Stimulated activated effector memory CD8-positive, alpha-beta T cell treated with anti-CD3 and anti-CD28 coated beads, Interleukin-12 subunit alpha, Interleukin-12 subunit beta, amount 100 ng/mL, for 72 hours (primary cell): Measurements from ENCODE around the gene TMEM62.
A peak's percentile ranks its signal among the peaks of the same experiment; 100 is the strongest.
"Not testable (repeated sequence)": the region's sequence is repeated elsewhere in the genome, so short reads cannot be mapped to it uniquely, and the experiment has no call there.

Experiments
- ATAC-seq: fragments of 150-1000 bp; cut with Tn5 transposase; 2 replicates; pipeline ENCODE4 v1.10.0; 2021
- DNase-seq, 2 donors: peaks; one replicate each; pipeline ENCODE4 v3.0.0; 2021 to 2022; ENCODE audit warnings: low spot score in 2 of 2
- H3K27ac Mint-ChIP-seq: one replicate; pipeline ENCODE4 v1.8.0; 2022; ENCODE audit warnings: mild to moderate bottlenecking, mixed read lengths
- H3K36me3 Mint-ChIP-seq: one replicate; pipeline ENCODE4 v1.8.0; 2022; ENCODE audit warnings: mild to moderate bottlenecking, mixed read lengths
- H3K4me1 Mint-ChIP-seq: one replicate; pipeline ENCODE4 v1.8.0; 2022; ENCODE audit warnings: mixed read lengths
- H3K4me3 Mint-ChIP-seq: one replicate; pipeline ENCODE4 v1.8.0; 2022; ENCODE audit warnings: mild to moderate bottlenecking, mixed read lengths
- H3K9me3 Mint-ChIP-seq: one replicate; pipeline ENCODE4 v1.8.0; 2022; ENCODE audit warnings: mixed read lengths

TMEM62 gene

DNA sequence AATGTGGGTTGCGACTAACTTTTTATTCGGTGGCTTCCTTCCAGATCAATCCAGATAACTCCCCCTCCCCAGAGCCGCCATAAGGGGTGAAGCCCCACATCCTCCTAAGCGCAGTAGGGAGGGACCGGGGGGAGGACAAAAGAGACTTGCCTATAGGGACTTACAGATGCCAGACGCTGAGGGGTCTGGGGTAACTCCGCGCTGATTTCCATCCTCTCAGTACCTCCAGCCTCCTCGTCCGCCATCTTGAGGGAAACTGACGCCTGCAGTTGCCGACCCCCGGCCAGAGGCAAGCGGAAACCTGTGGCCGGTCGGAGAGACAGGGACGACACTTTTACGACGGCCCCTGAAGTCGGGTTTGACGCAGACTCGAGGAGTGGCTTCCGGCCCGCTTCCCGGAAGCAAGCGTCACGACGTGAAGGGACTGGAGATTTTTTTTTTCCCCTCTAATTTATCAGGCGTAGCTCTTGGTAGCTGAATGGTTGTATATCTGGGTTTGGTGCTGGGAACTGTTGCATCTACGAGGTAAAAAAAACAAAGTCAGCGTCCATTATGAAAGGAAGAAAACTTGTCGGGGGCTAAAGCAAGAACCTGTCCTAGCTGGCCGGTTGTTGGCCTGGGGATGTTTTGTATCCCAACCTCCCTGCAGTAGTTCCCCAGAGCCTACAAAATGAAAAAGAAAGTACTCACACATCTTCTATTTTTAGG is 27.5 kb upstream of the TMEM62 start, which contains the start of gene UBR1:
Gene UBR1, minus strand, starts transcription at position 261 of the 708 bp plus-strand sequence. Its CDS starts 16 bp downstream, at position 245.
- H3K4me1 Mint-ChIP-seq, result peaks cover 49% of the 10 kb centered on the region
- peaks cover 27% of the 10 kb centered on the region for H3K36me3 Mint-ChIP-seq
- ATAC-seq (peak; percentile 97), DNase-seq (peak; percentile 72 to 94)
- H3K9me3 Mint-ChIP-seq, result no peaks in the 10 kb centered on the region
- peak within 1 kb of the TSS; percentile 96 for H3K4me3 Mint-ChIP-seq
- peak within 1 kb of the TSS; percentile 99 for H3K27ac Mint-ChIP-seq

DNA sequence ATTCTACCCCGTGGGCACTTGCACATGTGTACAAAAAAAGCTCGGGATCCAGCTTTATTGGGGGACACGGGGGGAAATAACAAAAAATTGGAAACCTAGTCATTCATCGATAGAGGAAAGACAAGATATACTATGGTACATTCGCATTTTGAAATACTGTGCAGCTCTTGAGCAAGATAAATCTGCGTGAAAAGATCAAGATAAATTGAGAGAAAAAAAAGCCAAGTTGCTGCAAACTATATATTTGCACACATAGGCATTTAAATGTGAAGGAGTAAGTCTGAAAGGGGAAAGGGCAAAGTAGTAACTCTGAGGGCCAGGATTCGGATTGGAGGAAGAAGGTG is 26.9 kb upstream of the TMEM62 start:
- DNase-seq, result no peak
- H3K4me3 Mint-ChIP-seq, result peak overlapping the region; percentile 96
- peak overlapping the region; percentile 99 for H3K27ac Mint-ChIP-seq
- H3K4me1 Mint-ChIP-seq, result peaks cover 45% of the 10 kb centered on the region
- H3K36me3 Mint-ChIP-seq, result peaks cover 22% of the 10 kb centered on the region
- no peak for ATAC-seq
- H3K9me3 Mint-ChIP-seq, result no peaks in the 10 kb centered on the region

- no peak overlapping the region for H3K27ac Mint-ChIP-seq
- no peaks in the 10 kb centered on the region for H3K9me3 Mint-ChIP-seq
- peaks cover 35% of the 10 kb centered on the region for H3K4me1 Mint-ChIP-seq
- no peak overlapping the region for H3K4me3 Mint-ChIP-seq
- ATAC-seq (no peak), DNase-seq (no peak)
- peaks cover 9% of the 10 kb centered on the region for H3K36me3 Mint-ChIP-seq
These were observed 25.6 kb upstream of the TMEM62 start for GRCh38 chr15:43107751-43108150.

DNA sequence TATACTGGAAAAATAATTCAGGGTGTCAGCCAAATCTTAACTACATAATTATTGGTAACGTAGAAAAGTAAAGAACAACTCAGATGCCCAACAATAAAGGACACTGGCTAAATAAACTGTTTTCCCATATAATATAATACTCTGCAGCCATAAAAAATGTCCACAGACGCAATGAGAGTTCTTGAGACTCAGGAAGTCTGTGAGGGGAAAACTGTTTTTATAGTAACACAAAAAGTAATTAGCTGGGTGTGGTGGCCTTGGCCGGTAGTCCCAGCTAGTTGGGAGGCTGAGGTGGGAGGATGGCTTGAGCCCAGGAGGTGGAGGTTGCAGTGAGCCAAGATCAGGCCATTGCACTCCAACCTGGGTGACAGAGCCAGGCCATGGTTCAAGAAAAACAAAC is 22.0 kb upstream of the TMEM62 start:
- Mint-ChIP-seq H3K27ac (no peak overlapping the region), H3K36me3 (peaks cover under 1% of the 10 kb centered on the region), H3K4me3 (no peak overlapping the region), H3K4me1 (peaks cover 5% of the 10 kb centered on the region), H3K9me3 (no peaks in the 10 kb centered on the region)
- no peak for DNase-seq
- ATAC-seq, result no peak

DNA sequence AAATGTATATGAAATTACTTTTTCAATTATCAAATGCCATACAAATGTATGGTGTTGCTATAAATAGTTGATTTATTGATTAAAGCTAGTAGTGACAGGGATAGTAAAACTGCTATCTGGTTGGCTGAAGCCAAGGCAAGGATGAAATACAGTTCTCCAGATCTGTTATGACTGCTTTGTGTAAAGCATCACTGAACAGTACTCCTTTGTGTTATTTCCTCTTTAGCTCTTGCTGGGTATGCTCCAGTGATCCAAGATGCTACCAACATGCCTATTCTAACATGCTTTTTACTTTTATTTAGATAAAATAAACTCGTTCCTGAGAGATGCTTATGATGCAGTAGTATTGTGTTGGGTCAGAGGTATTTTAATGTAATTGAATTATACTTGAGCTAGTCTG is 15.1 kb upstream of the TMEM62 start:
- H3K4me3 Mint-ChIP-seq, result no peak overlapping the region

DNA sequence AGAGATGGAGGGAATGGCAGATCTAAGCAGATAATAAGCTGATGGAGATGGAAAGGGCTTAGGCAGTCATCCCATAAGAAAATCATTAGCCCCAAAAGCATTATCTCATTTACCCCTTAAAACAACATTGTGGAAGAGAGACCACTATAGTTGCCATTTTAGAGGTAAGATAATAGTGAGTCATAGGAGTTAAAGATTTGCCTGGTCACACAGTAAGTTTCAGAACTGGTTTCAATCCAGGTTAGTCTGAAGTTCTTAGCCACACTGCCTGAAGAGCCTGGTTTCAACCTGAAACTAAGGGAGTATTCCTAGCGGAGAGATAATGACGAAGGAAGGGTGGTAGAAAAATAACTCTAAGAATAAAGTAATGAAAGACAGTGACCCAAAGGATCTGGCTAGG is 14.6 kb upstream of the TMEM62 start:
- Mint-ChIP-seq H3K9me3 (no peaks in the 10 kb centered on the region), H3K4me3 (no peak overlapping the region), H3K4me1 (peaks cover 24% of the 10 kb centered on the region), H3K27ac (no peak overlapping the region), H3K36me3 (no peaks in the 10 kb centered on the region)
- no peak for ATAC-seq
- DNase-seq, result no peak

More for the DNA sequence above, 15.1 kb upstream of the TMEM62 start:
- no peaks in the 10 kb centered on the region for H3K9me3 Mint-ChIP-seq
- H3K27ac Mint-ChIP-seq, result no peak overlapping the region
- ATAC-seq (no peak), DNase-seq (no peak)
- peaks cover 18% of the 10 kb centered on the region for H3K4me1 Mint-ChIP-seq
- no peaks in the 10 kb centered on the region for H3K36me3 Mint-ChIP-seq

DNA sequence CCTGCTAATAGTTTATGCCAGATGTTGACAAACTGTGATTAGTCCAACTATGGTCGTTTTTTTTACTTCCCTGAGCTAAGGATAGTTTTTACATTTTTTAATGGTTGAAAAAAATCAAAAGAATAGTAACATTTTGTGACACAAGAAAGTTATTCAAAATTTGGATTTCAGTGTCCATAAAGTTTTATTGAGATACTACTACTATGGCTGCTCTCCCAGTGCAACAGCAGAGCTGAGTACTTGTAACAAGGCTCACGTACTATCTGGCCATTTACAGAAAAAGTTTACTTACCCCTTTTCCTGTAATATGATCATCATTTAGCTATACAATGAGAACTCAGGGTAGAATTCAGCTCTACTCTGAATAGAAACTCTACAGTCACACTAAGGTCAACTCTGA is 11.5 kb upstream of the TMEM62 start:
- Mint-ChIP-seq H3K4me3 (peak overlapping the region; percentile 90), H3K36me3 (no peaks in the 10 kb centered on the region), H3K9me3 (no peaks in the 10 kb centered on the region), H3K4me1 (peaks cover 25% of the 10 kb centered on the region), H3K27ac (peak overlapping the region; percentile 96)
- DNase-seq, result no peak
- ATAC-seq, result no peak

DNA sequence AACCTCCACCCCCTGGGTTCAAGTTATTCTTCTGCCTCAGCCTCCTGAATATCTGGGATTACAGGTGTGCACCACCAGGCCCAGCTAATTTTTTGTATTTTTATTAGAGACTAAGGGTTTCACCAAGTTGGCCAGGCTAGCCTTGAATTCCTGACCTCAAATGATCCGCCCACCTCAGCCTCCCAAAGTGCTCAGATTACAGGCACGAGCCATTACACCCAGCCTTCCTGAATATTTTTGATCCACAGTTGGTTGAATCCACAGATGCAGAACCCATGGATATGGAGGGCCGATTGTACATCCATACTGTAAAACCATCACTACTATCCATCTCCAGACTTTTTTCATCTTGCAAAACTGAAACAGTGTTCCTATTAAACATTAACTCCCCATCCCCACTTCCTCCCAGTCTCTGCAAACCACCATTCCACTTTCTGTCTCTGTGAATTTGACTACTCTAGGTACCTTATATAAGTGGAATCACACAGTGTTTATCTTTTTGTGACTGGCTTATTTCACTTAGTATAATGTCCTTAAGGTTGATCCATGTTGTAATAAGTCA is 8.2 kb upstream of the TMEM62 start:
- Mint-ChIP-seq H3K4me3 (no peak overlapping the region), H3K9me3 (no peaks in the 10 kb centered on the region), H3K36me3 (no peaks in the 10 kb centered on the region), H3K4me1 (peaks cover 19% of the 10 kb centered on the region), H3K27ac (no peak overlapping the region)
- no peak for DNase-seq
- no peak for ATAC-seq

DNA sequence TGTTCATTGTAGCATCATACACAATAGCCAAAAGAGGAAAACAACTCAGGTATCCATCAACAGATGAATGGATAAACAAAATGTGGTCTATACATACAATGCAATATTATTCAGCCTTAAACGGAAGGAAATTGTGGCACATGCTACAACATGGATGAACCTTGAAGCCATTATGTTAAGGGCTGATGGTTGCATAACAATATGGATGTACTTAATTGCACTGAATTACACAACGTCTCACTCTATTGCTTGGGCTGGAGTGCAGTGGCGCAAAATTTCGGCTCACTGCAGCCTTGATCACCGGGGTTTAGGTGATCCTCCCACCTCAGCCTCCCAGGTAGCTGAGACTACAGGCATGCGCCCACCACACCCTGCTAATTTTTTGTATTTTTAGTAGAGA is 7.0 kb upstream of the TMEM62 start:
- H3K4me1 Mint-ChIP-seq, result peaks cover 19% of the 10 kb centered on the region
- no peaks in the 10 kb centered on the region for H3K36me3 Mint-ChIP-seq
- DNase-seq (no peak), ATAC-seq (no peak)
- H3K27ac Mint-ChIP-seq, result no peak overlapping the region
- H3K9me3 Mint-ChIP-seq, result no peaks in the 10 kb centered on the region
- H3K4me3 Mint-ChIP-seq, result no peak overlapping the region

DNA sequence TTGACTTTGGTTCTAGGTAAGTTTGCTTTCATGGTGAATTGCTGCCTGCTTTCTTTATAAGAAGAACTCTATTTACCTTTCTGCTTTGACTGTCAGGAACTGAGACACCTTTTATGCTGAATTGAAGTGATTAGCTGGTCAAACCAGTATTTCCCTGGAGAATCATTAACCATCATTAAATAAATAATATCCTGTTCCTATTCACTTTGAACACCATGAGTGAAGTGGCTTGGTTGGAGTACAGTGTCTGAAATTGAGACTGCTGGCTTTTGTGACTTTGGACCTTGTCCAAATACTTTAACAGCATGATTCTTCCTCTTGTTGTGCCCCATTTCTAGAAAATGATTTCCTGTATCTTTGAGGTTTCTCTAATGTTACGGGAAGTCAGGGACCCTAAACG is 5.6 kb upstream of the TMEM62 start:
- H3K36me3 Mint-ChIP-seq, result no peaks in the 10 kb centered on the region
- ATAC-seq, result no peak
- no peaks in the 10 kb centered on the region for H3K9me3 Mint-ChIP-seq
- no peak overlapping the region for H3K27ac Mint-ChIP-seq
- DNase-seq, result no peak
- no peak overlapping the region for H3K4me3 Mint-ChIP-seq
- H3K4me1 Mint-ChIP-seq, result peaks cover 13% of the 10 kb centered on the region

DNA sequence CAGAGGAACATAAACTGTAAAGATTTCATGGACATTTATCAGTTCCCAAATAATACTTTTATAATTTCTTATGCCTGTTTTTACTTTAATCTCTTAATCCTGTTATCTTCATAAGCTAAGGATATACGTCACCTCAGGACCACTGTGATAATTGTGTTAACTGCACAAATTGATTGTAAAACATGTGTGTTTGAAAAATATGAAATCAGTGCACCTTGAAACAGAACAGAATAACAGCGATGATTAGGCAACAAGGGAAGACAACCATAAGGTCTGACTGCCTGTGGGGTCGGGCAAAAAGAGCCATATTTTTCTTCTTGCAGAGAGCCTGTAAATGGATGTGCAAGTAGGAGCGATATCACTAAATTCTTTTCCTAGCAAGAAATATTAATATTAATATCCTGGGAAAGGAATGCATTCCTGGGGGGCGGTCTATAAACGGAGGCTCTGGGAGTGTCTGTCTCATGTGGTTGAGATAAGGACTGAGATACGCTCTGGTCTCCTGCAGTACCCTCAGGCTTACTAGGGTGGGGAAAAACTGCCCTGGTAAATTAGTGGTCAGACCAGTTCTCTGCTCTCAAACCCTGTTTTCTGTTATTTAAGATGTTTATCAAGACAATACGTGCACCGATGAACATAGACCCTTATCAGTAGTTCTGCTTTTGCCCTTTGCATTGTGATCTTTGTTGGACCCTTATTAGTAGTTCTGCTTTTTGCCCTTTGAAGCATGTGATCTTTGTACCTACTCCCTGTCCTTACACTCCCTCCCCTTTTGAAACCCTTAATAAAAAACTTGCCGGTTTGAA is 5.0 kb upstream of the TMEM62 start:
- not testable (repeated sequence) for H3K36me3 Mint-ChIP-seq, DNase-seq, H3K4me3 Mint-ChIP-seq, ATAC-seq, H3K27ac Mint-ChIP-seq, H3K9me3 Mint-ChIP-seq
- peaks cover 12% of the 10 kb centered on the region for H3K4me1 Mint-ChIP-seq

GRCh38 chr15:43128980-43129335 is 4.4 kb upstream of the TMEM62 start:
- Mint-ChIP-seq H3K27ac (no peak overlapping the region), H3K4me1 (peaks cover 7% of the 10 kb centered on the region), H3K9me3 (no peaks in the 10 kb centered on the region), H3K4me3 (no peak overlapping the region), H3K36me3 (no peaks in the 10 kb centered on the region)
- DNase-seq (no peak), ATAC-seq (no peak)

- no peak for ATAC-seq
- DNase-seq, result no peak
- Mint-ChIP-seq H3K4me1 (peaks cover 25% of the 10 kb centered on the region), H3K27ac (peak overlapping the region; percentile 95), H3K4me3 (peak overlapping the region; percentile 82), H3K36me3 (peaks cover 28% of the 10 kb centered on the region), H3K9me3 (no peaks in the 10 kb centered on the region)
These were observed 456 bp upstream of the TMEM62 start for GRCh38 chr15:43132830-43133429.

- H3K9me3 Mint-ChIP-seq, result no peaks in the 10 kb centered on the region
- DNase-seq (peak in 1 of 2 donors; percentile 54), ATAC-seq (peak; percentile 22)
- H3K27ac Mint-ChIP-seq, result peak overlapping the region; percentile 95
- peaks cover 34% of the 10 kb centered on the region for H3K4me1 Mint-ChIP-seq
- H3K4me3 Mint-ChIP-seq, result peak overlapping the region; percentile 82
- H3K36me3 Mint-ChIP-seq, result peaks cover 41% of the 10 kb centered on the region
These were observed 810 bp downstream of the TMEM62 start for GRCh38 chr15:43134157-43134635.

- ATAC-seq (no peak), DNase-seq (no peak)
- peaks cover 53% of the 10 kb centered on the region for H3K36me3 Mint-ChIP-seq
- peaks cover 36% of the 10 kb centered on the region for H3K4me1 Mint-ChIP-seq
- peak overlapping the region; percentile 82 for H3K4me3 Mint-ChIP-seq
- H3K27ac Mint-ChIP-seq, result no peak overlapping the region
- H3K9me3 Mint-ChIP-seq, result no peaks in the 10 kb centered on the region
These were observed 2.0 kb downstream of the TMEM62 start for GRCh38 chr15:43135351-43135750.
